GM19463 (cell line): ENCODE data around the gene GPR31.
A peak's percentile ranks its signal among the peaks of the same experiment; 100 is the strongest.

ENCODE experiments used
- ATAC-seq: cut with Tn5 transposase; IDR thresholded peaks from one replicate; pipeline ENCODE4 v1.9.1; 2021; ENCODE audit warnings: mild to moderate bottlenecking, moderate library complexity; ENCODE audit not compliant: unreplicated experiment

Gene GPR31

GRCh38 chr6:167120583-167120903, 37.2 kb downstream of the GPR31 start:
- ATAC-seq: no peak

- no peak for ATAC-seq
Measured at GRCh38 chr6:167119670-167120582, 37.9 kb downstream of the GPR31 start.

DNA sequence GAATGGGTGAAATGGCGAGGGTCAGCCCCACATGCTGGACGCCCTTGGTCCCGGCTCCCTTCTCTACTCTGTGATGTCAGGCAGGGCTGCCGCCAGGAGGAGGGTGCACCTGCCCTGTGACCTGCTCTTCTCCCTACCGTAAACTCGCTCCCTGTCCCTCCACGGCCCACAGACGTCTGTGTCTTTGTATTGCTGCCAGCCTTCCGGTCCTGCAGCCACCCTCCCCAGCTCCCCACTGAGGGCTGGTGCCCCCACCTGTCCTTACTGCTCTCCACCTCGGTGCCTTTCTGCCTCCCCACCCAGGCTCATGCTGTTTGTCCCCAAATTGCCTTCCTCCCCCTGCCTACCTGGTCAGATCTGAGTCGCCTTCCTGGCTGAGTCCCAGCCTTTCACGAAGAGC, 38.9 kb downstream of the GPR31 start:
- ATAC-seq: no peak

DNA sequence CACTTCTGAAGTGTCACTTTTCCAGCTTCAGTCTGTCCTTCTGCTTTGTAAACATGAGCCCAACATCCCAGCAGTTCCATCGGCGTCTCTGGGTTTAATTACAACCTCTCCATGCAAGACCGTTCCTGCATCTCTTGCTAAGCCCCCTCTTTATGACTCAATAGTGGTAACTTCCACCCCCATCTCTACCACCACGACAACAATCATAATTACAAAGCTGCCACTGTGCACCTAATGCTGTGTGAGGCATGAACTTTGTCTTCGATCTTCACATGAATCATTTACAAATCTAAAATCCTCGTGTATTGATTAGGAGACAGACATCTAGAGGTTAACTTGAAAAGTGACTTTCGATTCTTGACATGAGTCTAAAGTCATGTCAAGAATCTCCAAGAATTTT, 39.8 kb downstream of the GPR31 start:
- ATAC-seq: no peak

GRCh38 chr6:167116838-167117228, 40.9 kb downstream of the GPR31 start:
- ATAC-seq: no peak

DNA sequence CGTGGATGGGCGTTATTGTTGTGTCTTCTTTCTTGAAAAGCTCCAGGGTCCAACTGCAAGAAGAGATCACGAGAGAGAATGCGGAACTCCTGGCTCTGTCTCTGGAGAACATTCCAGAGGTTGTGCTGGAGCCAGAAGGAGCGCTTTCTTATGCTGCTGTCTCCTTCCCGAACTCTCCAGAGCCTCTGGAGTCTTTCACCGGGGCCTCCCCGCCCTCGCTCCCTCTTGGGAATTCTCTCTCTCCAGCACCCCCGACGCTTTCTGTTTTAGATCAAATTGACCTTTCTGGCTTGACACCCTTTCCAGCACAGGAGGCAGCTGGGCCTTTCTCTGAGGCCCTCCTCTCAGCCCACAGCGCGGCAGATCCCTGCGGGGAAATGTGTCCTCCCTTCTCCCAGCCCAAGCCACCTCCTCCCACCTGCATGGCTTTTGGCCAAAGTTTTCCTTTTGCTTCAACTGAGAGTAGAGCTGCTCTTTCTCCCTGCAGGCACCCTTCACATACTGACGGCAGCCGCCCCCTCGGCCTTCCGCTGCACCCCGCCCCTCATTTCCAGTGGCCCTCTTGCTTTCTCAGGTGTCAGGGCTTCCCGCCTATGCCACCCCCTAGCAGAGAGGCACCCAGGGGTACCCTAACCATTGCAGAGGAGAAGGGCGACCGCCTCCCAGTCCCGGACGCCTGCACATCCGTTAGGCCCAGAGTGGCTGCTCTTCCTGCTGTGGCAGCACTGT, 41.5 kb downstream of the GPR31 start:
- no peak for ATAC-seq

DNA sequence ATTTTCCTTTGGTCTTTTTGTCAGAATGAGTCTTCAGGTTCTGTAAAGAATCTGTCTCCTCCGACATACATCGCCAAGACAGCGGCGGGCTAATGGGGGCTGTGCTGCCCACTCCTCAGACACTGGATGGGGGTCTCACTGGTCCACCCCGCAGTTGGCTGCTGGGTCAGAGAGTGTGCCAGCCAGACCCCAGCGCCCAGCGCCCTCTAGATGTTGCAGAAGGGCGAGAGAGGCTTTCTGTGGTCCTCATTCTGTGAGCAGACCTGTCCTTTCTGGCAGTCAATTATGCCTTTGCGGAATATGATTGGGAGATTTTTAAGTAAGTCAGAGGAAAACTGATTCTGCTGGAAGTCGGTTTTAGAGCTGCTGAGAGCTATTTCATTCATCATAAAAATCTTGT, 42.7 kb downstream of the GPR31 start:
- ATAC-seq: no peak

DNA sequence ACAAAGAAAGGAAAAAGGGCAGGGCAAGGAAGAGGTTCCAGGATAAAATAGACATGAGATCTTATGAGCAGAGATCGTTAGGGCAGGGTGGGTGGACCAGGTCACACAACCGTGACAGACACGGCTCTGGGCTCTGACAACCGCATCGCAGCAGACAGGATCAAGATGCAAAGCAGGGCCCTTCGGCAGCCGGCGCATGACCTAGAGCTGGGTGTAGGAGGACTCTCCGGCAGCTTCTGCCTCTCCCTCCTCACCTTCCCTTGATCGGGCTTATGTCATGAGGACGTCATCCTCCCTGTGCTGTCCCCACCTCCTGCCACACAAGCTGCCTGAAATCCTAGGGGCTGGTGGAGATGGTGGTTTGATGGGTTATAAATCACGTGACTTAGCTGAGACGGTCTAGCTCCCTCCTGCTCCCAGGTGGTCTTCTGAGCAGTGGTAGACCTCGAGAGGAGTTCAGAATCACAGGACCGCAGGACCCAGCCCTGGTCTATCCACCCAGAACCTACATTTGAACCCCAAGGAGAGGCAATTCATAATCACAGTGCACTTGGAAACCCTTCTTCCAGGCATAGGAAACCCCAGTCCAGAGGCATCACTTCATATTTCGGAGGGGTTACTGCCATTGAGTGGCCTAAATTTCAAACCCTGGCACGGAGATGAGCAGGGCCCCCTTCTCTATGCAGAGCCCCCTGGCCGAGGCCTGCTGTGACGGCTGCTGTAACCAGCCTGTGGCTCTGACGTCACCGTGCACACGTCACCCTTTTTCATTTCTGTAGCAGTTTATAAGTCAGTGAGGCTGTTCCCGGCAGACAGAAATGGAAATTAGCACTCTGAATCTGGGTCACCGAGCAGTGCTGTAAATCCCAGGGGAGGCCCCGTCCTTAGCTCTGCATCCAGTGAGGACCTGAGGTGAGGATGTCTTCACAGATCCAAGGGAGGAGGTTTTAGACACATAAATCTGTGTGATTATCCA, 43.6 kb downstream of the GPR31 start:
- ATAC-seq: peak; percentile 86

- ATAC-seq: peak; percentile 36
Measured at GRCh38 chr6:167113047-167113754, 44.6 kb downstream of the GPR31 start.

- no peak for ATAC-seq
Measured at GRCh38 chr6:167112421-167112820, 45.4 kb downstream of the GPR31 start.

DNA sequence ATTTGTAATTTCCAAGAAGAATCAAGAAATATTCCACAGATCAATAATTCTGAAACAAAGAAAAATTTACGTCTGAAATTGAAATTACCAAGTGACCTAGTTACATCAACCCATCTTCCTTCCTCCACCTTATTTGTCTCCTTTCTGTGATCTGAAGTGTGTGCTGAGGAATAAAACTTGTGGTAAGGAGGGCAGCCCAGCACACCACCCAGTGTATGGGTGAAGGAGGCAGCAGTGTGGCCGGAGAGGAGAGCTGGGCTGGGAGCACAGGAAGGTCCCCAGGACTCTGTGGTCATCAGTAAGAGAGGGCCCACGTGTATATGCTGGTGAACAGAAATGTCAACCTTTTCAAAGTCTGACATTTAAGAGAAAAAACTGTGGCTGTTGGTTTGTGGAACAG, 46.2 kb downstream of the GPR31 start:
- no peak for ATAC-seq

DNA sequence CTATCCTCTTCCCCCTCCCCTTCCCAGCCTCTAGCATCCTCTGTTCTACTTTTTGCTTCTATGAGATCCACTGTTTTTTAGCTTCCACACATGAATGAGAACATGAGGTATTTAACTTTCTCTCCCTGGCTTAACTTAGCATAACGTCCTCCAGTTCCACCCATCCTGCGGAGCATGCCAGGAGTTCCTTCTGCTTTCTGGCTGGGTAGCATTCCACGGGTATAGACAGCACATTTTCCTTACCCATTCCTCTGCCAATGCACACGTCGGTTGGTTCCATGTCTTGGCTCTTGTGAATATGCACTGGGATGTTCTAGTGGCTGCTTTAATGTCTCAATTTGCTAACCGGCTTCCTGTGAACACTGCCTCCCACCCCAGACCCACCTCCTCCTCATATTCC, 48.1 kb downstream of the GPR31 start:
- no peak for ATAC-seq

DNA sequence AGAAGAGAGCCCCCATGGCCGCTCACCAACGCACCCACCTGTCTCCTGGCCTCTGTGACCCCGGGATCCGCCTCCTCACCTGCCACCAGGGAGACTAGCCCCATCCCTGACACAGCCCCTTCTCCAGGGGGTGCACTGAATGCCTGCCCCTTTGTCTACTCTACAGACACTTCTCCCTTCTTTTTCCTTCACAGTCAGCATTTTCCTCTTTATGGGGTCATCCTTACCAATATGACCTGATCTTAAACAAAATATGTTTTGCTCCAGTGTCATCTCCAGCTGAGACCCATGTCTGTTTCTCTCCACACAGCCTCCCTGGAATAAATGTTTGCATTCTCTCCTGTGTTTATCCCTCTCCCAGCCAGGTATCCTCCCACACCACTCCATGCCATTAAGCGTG, 49.5 kb downstream of the GPR31 start:
- ATAC-seq: no peak

DNA sequence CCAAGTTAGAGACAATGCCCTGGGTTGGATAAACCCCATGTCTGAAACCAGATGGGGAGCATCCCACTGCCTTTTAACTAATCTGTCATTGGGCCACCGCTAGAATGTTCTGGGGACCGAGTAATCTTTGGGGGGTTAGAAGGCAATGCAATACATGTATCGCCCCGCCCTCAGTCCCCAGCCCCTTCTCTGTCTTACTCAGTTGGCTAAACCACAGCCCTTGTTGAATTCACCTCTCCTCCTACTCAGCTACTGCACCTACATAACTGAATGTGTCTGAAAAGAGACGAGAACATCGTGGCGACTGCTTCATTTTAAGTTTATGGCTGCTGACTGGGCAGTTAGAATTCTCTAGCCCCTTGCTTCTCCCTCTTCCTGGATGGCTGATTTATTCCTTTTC, 50.0 kb downstream of the GPR31 start:
- ATAC-seq: no peak

DNA sequence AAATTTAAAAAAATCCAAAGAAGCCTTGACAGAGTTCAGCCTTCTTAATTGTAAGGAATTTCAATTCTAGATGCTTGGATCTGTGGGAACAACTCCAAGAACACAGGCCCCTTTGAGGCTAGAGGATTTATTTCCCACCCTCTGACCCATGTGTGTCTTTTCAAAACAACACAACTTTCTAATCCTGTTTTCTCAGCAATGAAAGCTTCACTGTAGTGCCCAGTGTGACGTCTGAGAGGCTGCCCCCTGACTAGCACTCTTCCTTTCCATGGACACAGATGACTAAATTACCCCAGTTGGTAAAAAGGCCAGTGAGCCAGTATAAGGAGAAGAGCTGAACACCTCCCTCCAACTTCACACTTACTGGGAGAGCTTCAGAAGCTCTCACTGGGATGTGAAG, 51.4 kb downstream of the GPR31 start:
- ATAC-seq: no peak
